Measurements from ENCODE around the gene PDE11A.

PDE11A gene

DNA sequence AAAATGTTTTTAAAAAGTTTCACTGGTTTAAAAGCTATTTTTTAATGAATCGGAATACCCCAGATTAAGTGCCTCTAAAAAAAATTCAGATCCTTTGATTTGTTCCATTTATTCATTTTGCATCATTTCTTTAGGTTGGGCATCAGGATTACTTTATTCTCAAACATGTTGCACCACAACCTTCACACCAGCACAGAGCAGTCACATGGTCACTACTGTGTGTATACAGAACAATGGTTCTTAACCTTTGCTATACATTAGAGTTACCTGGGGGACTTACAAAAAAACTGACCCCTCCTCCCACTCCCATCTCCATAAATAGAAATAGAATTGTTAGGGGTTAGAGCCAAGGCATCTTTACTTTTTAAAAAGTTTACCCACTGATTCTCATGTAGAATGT, 461.8 kb downstream of the PDE11A start:
- no peak for DNase-seq
- Mint-ChIP-seq H3K36me3 (ENCODE audit: insufficient read depth) (no peaks in the 10 kb centered on the region), H3K27me3 (peaks cover 13 to 19% of the 10 kb centered on the region in 2 donors), H3K27ac (no peak overlapping the region), H3K4me1 (ENCODE audit: low read depth in 2 of 2) (no peaks in the 10 kb centered on the region), H3K9me3 (peaks cover 0 to 7% of the 10 kb centered on the region in 2 donors), H3K4me3 (no peak overlapping the region)
- ATAC-seq (replicated peaks): no peak

GRCh38 chr2:177606636-177607035, 465.9 kb downstream of the PDE11A start:
- Mint-ChIP-seq H3K4me1 (ENCODE audit: low read depth in 2 of 2) (peaks cover 0 to 1% of the 10 kb centered on the region in 2 donors), H3K27ac (no peak overlapping the region), H3K27me3 (peaks cover 13 to 19% of the 10 kb centered on the region in 2 donors), H3K36me3 (ENCODE audit: insufficient read depth) (no peaks in the 10 kb centered on the region), H3K9me3 (peaks cover 0 to 7% of the 10 kb centered on the region in 2 donors), H3K4me3 (no peak overlapping the region)
- no peak for DNase-seq
- ATAC-seq (replicated peaks): no peak

DNA sequence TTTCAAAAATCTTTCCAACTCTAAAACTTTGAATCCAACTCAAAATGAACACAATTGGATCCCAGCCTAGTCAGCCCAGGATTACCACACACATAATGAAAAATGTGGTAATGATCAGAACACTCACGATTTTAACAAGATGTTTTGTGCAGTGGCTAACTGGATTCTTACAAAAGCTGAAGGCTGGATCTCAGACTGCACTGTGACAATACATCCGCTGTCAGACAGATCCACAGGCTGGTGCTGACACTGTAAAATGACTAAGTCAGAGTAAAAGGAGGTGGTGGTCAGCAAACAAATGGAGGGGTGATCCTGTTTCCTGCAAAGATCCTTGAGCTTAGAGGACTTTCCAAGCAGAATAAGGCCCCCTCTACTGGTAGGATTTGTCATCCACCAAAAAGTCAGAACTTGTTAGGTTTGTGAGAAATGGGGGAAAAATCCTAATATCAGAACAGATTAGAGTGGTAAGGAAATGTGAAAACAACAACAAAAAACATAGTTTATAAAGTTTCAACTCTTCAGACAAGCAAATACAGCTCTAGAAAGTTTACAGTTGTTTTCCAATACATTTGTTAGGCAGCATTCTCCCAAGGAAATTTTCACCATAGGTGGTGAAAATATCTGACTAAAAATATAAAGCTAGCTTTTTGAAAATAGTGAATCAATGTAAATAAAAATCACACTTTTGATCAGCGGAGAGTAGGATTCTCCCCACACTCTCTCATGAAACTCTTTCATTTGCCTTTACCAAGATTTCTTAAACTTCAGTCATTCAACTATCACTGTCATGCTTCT, 468.1 kb downstream of the PDE11A start:
- Mint-ChIP-seq H3K27me3 (peaks cover 24 to 26% of the 10 kb centered on the region in 2 donors), H3K4me1 (ENCODE audit: low read depth in 2 of 2) (peaks cover 0 to 1% of the 10 kb centered on the region in 2 donors), H3K4me3 (no peak overlapping the region), H3K27ac (no peak overlapping the region), H3K36me3 (ENCODE audit: insufficient read depth) (no peaks in the 10 kb centered on the region), H3K9me3 (peaks cover 0 to 7% of the 10 kb centered on the region in 2 donors)
- ATAC-seq (replicated peaks) (no peak), DNase-seq (no peak)

DNA sequence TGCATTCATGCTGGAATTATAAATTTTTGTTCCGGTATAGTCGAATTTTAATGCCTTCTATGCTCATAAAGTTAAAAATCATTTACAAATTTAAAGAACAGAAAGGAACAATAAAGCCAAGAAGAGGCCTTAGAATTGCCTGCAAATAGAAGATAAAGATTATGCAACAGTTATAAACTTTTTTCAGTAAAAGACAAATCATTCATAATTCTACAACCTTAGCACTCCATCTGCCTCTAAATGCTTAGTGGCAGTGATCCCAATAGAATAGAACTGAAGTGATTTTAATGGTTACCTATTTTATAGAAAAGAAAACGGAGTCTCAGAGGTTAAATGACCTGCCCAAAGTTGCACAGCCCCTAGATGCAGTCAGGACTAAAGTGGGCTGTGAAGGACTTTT, 468.8 kb downstream of the PDE11A start:
- no peak overlapping the region for H3K27ac Mint-ChIP-seq

GRCh38 chr2:177603181-177603580, 469.4 kb downstream of the PDE11A start:
- Mint-ChIP-seq H3K27me3 (peaks cover 25 to 31% of the 10 kb centered on the region in 2 donors), H3K36me3 (ENCODE audit: insufficient read depth) (no peaks in the 10 kb centered on the region), H3K27ac (no peak overlapping the region), H3K4me3 (no peak overlapping the region), H3K9me3 (no peaks in the 10 kb centered on the region), H3K4me1 (ENCODE audit: low read depth in 2 of 2) (peaks cover 0 to 1% of the 10 kb centered on the region in 2 donors)
- no peak for DNase-seq
- no peak for ATAC-seq (replicated peaks)

More for the DNA sequence above, 468.8 kb downstream of the PDE11A start:
- no peak for ATAC-seq (replicated peaks)
- Mint-ChIP-seq H3K9me3 (no peaks in the 10 kb centered on the region), H3K4me3 (no peak overlapping the region), H3K4me1 (ENCODE audit: low read depth in 2 of 2) (peaks cover 0 to 1% of the 10 kb centered on the region in 2 donors), H3K36me3 (ENCODE audit: insufficient read depth) (no peaks in the 10 kb centered on the region), H3K27me3 (peaks cover 21 to 26% of the 10 kb centered on the region in 2 donors)
- DNase-seq: no peak

GRCh38 chr2:177602611-177603164, 469.9 kb downstream of the PDE11A start:
- Mint-ChIP-seq H3K36me3 (ENCODE audit: insufficient read depth) (no peaks in the 10 kb centered on the region), H3K4me1 (ENCODE audit: low read depth in 2 of 2) (peaks cover 0 to 1% of the 10 kb centered on the region in 2 donors), H3K27ac (no peak overlapping the region), H3K27me3 (peaks cover 26 to 31% of the 10 kb centered on the region in 2 donors), H3K9me3 (no peaks in the 10 kb centered on the region), H3K4me3 (no peak overlapping the region)
- ATAC-seq (replicated peaks) (no peak), DNase-seq (no peak)

DNA sequence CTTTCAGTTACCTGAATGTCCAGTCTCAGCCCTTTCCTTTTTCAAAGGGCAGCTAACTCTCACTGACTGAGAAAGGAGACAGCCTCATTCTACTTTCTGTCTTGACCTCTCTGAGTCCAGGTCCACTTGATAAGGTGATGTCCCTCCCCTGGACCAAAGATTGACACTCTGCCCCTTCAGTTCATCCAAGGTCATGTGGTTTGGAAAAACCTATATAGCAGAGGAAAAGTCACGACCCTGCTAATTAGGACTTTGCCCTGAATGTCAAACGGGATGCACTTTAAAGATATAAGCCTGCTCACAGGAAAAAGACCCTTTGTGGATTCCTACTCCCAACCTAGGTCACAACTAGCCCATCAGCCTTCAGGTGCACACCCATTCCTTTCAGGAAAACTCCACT, 471.7 kb downstream of the PDE11A start:
- H3K4me1 Mint-ChIP-seq (ENCODE audit: low read depth in 2 of 2): peaks cover 0 to 1% of the 10 kb centered on the region in 2 donors
- H3K9me3 Mint-ChIP-seq: no peaks in the 10 kb centered on the region
- peaks cover 25 to 28% of the 10 kb centered on the region in 2 donors for H3K27me3 Mint-ChIP-seq
- no peak overlapping the region for H3K4me3 Mint-ChIP-seq
- DNase-seq: no peak
- ATAC-seq (replicated peaks): no peak
- no peaks in the 10 kb centered on the region for H3K36me3 Mint-ChIP-seq (ENCODE audit: insufficient read depth)
- H3K27ac Mint-ChIP-seq: no peak overlapping the region

DNA sequence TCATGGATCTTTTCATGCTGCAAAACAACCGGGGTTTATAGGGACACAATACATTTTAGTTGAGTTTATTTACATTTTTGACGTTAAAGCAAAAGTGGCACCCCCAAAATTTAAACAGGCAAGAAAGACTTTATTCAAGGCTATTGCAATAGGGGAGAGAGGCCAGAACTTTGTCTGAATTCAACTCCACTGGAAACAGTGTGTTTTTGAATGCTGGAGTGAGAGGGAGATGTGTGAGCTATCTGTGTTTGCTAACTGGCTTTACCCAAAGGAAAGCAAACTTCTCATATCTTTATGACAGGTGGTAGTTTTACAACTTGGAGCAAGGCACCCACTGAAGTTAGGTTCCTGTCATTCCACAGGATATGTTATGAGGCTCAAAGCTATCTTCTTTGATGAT, 472.6 kb downstream of the PDE11A start:
- no peak overlapping the region for H3K27ac Mint-ChIP-seq
- peaks cover 25 to 28% of the 10 kb centered on the region in 2 donors for H3K27me3 Mint-ChIP-seq
- H3K9me3 Mint-ChIP-seq: no peaks in the 10 kb centered on the region
- peaks cover 0 to 1% of the 10 kb centered on the region in 2 donors for H3K4me1 Mint-ChIP-seq (ENCODE audit: low read depth in 2 of 2)
- DNase-seq: no peak
- no peak overlapping the region for H3K4me3 Mint-ChIP-seq
- no peaks in the 10 kb centered on the region for H3K36me3 Mint-ChIP-seq (ENCODE audit: insufficient read depth)
- no peak for ATAC-seq (replicated peaks)

DNA sequence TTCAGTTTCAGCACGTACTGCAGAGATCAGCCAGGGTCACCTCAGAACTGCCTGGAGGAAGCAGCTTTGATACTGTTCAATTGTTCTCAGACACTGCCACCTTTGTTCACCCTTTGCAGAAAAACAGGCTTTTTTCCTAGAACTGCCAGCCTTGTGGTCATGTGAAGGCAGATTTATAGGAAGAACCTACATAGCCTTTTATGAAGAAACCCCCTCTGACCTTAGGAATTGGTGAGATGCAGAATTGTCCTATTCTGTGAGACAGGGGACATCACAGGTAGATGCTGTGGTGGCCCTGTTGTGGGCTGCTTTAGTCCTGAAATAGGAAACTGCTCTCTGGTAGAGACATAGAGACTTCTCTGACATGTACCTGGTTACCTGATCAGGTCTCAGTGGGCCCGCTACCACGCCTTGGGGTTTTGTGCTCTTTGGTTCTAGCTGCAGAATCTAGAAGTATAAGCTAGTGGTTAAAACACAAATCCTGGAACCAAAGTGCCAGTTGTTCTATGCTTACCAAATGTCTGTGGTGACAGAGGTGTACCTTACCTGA, 473.4 kb downstream of the PDE11A start:
- Mint-ChIP-seq H3K9me3 (no peaks in the 10 kb centered on the region), H3K4me3 (no peak overlapping the region), H3K4me1 (ENCODE audit: low read depth in 2 of 2) (no peaks in the 10 kb centered on the region), H3K27ac (no peak overlapping the region), H3K27me3 (peaks cover 25 to 29% of the 10 kb centered on the region in 2 donors), H3K36me3 (ENCODE audit: insufficient read depth) (no peaks in the 10 kb centered on the region)
- DNase-seq: no peak
- no peak for ATAC-seq (replicated peaks)

GRCh38 chr2:177598326-177599138, 474.0 kb downstream of the PDE11A start:
- no peak for DNase-seq
- Mint-ChIP-seq H3K36me3 (ENCODE audit: insufficient read depth) (no peaks in the 10 kb centered on the region), H3K9me3 (no peaks in the 10 kb centered on the region), H3K27ac (no peak overlapping the region), H3K4me1 (ENCODE audit: low read depth in 2 of 2) (no peaks in the 10 kb centered on the region), H3K4me3 (no peak overlapping the region), H3K27me3 (peaks cover 32 to 36% of the 10 kb centered on the region in 2 donors)
- no peak for ATAC-seq (replicated peaks)

DNA sequence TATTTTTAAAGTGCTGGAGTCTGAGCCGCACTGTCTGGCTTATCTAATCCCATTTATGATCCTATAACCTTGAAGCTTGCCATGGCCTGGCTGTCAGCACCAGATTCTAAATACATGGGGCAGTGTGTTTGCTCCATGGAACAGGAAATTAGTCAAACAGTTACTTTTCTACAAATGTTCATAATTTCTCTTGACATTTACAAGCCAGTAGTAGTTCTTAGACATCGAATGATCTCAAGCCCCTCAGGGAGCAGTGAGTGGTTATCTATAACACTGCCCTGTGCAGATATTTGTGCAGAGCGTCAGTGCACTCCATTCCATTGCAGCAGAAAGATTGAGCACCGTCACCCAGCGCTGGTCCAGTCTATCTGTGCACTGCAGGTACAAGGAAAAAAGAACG, 474.8 kb downstream of the PDE11A start:
- Mint-ChIP-seq H3K9me3 (no peaks in the 10 kb centered on the region), H3K27ac (no peak overlapping the region), H3K4me1 (ENCODE audit: low read depth in 2 of 2) (no peaks in the 10 kb centered on the region), H3K36me3 (ENCODE audit: insufficient read depth) (no peaks in the 10 kb centered on the region), H3K4me3 (no peak overlapping the region), H3K27me3 (peaks cover 40 to 44% of the 10 kb centered on the region in 2 donors)
- DNase-seq: no peak
- no peak for ATAC-seq (replicated peaks)

DNA sequence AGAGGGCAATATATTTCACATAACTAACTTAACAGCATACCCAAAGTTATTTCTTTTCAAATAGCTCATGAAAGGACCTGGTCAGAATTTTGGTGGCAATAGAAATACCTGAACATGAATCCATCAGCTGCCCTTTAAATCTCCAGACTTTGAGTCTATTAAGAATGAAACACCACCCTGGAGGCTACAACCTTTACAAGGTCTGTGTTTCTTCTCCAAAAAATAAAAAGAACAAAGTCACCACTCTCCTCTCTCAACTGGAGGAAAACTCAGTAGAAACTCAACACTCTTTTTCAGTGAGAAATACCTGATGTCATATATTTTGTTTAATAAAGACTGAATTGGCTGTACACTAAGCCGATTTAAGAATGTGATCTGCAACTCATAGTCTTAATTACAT, 475.7 kb downstream of the PDE11A start:
- Mint-ChIP-seq H3K27ac (no peak overlapping the region), H3K27me3 (peaks cover 40 to 50% of the 10 kb centered on the region in 2 donors), H3K4me3 (no peak overlapping the region), H3K4me1 (ENCODE audit: low read depth in 2 of 2) (no peaks in the 10 kb centered on the region), H3K36me3 (ENCODE audit: insufficient read depth) (no peaks in the 10 kb centered on the region), H3K9me3 (no peaks in the 10 kb centered on the region)
- no peak for ATAC-seq (replicated peaks)
- DNase-seq: no peak

DNA sequence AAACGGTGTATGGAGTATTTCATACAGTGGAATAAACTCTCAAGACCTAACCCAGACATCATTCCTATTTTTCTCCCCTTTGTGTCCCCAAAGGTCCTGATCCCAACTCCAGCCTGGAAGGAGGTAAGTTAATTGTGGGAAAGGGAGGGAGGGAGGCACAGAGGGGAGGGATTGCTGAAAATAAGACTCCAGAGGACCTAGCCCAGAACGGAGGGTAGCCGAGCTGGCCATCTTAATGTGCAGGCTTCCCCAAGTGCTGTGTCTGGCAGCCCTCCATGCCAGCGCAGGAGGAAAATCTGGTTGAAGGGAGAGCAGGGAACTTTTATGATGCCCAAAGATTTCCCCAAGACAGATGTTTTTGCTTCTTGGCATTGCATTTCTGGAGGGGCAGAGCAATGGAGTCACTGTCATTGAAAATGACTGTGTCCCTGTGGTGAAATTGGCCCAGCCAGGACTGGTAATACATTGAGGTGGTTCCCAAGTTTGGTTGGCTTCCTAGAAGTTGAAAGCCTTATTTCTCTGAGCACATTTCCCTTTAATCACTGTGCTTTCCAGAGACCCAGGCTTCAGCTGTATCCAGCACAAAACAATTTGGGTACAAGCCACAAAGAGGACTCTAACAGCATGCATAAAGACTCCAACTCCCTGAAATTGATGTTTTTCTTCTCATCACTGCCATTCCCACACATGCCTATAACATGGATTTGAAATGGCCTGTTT, 477.3 kb downstream of the PDE11A start:
- no peak for ATAC-seq (replicated peaks)
- no peaks in the 10 kb centered on the region for H3K9me3 Mint-ChIP-seq
- H3K4me3 Mint-ChIP-seq: no peak overlapping the region
- peaks cover 47 to 65% of the 10 kb centered on the region in 2 donors for H3K27me3 Mint-ChIP-seq
- no peak overlapping the region for H3K27ac Mint-ChIP-seq
- H3K36me3 Mint-ChIP-seq (ENCODE audit: insufficient read depth): no peaks in the 10 kb centered on the region
- DNase-seq: no peak
- no peaks in the 10 kb centered on the region for H3K4me1 Mint-ChIP-seq (ENCODE audit: low read depth in 2 of 2)

All from effector memory CD8-positive, alpha-beta T cell (primary cell).